ENCODE data around the gene ENC1. TPM values are rescaled to one million over a fixed set of nuclear protein-coding genes. Genes with fewer than 3 reads are reported as not detected.
"Not testable (repeated sequence)": the region's sequence is repeated elsewhere in the genome, so short reads cannot be mapped to it uniquely, and the experiment has no call there.

The ENC1 gene
- total RNA-seq, 1 experiment from 2014 or later: 24.5 TPM

GRCh38 chr5:74679966-74680365 lies 39.4 kb upstream of the ENC1 start:
- no peaks in the 10 kb centered on the region for H3K79me2 ChIP-seq (ENCODE audit: low read length)
- DNase-seq: no peak
- no peaks in the 10 kb centered on the region for H3K9me3 ChIP-seq (ENCODE audit: low read length)
- H4K20me1 ChIP-seq (ENCODE audit: low read length): no peaks in the 10 kb centered on the region
- no peak overlapping the region for H3K4me3 ChIP-seq (ENCODE audit: low read length)
- no peaks in the 10 kb centered on the region for H3K9me2 ChIP-seq (replicated peaks; ENCODE audit: low read length)
- no peak overlapping the region for H3K27ac ChIP-seq (ENCODE audit: low read length)
- intact Hi-C loops (cut with micrococcal nuclease): loop anchor here (10.0 kb wide), 2 partner anchors 585 to 1575 kb away; no protein-coding TSS in a partner anchor
- H3K27me3 ChIP-seq (ENCODE audit: low read length): no peaks in the 10 kb centered on the region
- H3K4me1 ChIP-seq (ENCODE audit: insufficient read depth, low read length): no peaks in the 10 kb centered on the region
- CTCF ChIA-PET: no interaction called here
- H3K4me2 ChIP-seq (ENCODE audit: low read length): no peak overlapping the region
- no peaks in the 10 kb centered on the region for H3F3A ChIP-seq (ENCODE audit: low read length, unreplicated experiment)
- H3K9ac ChIP-seq (ENCODE audit: low read length): no peak overlapping the region
- H2AFZ ChIP-seq (ENCODE audit: low read length): 0 out of 2 replicates have a peak overlapping the region, but pooled peaks have one; percentile 32
- no peak for ATAC-seq
- TF ChIP-seq EZH2phosphoT487 (IDR thresholded peaks at IDR 0.05; ENCODE audit: borderline replicate concordance, low read length) (no peak), EZH2 (IDR thresholded peaks at IDR 0.05; ENCODE audit: low read length, unreplicated experiment) (no peak), CTCF (conservative IDR thresholded peaks at IDR 0.05; ENCODE audit: low read depth, low read length) (no peak)
- no TSS peak for BruUV-seq (replicated peaks)
- POLR2A ChIA-PET (ENCODE audit: unreplicated experiment): no interaction called here
- no peaks in the 10 kb centered on the region for H3K36me3 ChIP-seq (ENCODE audit: low read depth, low read length)

DNA sequence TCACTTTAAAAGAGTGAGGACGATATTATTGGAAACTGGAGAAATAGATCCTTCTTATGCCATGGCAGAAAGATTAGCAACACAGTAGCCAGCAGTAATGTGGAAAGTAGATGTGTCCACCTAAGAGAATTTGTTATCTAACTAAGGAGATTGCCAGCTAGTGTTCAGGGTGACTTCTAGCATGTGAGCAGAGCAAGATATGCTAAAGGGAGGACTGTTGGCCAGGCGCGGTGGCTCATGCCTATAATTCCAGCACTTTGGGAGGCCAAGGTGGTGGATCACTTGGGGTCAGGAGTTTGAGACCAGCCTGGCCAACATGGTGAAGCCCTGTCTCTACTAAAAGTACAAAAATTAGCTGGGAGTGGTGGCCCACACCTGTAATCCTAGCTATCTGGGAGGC lies 38.8 kb upstream of the ENC1 start:
- H3F3A ChIP-seq (ENCODE audit: low read length, unreplicated experiment); DNase-seq; H3K27me3 ChIP-seq (ENCODE audit: low read length); BruUV-seq (replicated peaks); CTCF ChIA-PET; H2AFZ ChIP-seq (ENCODE audit: low read length); H3K27ac ChIP-seq (ENCODE audit: low read length); POLR2A ChIA-PET (ENCODE audit: unreplicated experiment); H4K20me1 ChIP-seq (ENCODE audit: low read length); H3K4me1 ChIP-seq (ENCODE audit: insufficient read depth, low read length); H3K36me3 ChIP-seq (ENCODE audit: low read depth, low read length); H3K9me2 ChIP-seq (replicated peaks; ENCODE audit: low read length); H3K4me2 ChIP-seq (ENCODE audit: low read length); ATAC-seq; H3K9me3 ChIP-seq (ENCODE audit: low read length); H3K9ac ChIP-seq (ENCODE audit: low read length); H3K79me2 ChIP-seq (ENCODE audit: low read length); H3K4me3 ChIP-seq (ENCODE audit: low read length): not testable (repeated sequence)
- intact Hi-C loops (cut with micrococcal nuclease): loop anchor here (10.0 kb wide), 2 partner anchors 586 to 1576 kb away; no protein-coding TSS in a partner anchor

- H3K79me2 ChIP-seq (ENCODE audit: low read length); H3F3A ChIP-seq (ENCODE audit: low read length, unreplicated experiment); H4K20me1 ChIP-seq (ENCODE audit: low read length); DNase-seq; H3K4me2 ChIP-seq (ENCODE audit: low read length); H3K4me1 ChIP-seq (ENCODE audit: insufficient read depth, low read length); H3K9me3 ChIP-seq (ENCODE audit: low read length); H3K9ac ChIP-seq (ENCODE audit: low read length); H3K9me2 ChIP-seq (replicated peaks; ENCODE audit: low read length); CTCF ChIA-PET; POLR2A ChIA-PET (ENCODE audit: unreplicated experiment); BruUV-seq (replicated peaks); H2AFZ ChIP-seq (ENCODE audit: low read length); ATAC-seq; H3K4me3 ChIP-seq (ENCODE audit: low read length); H3K27ac ChIP-seq (ENCODE audit: low read length); H3K27me3 ChIP-seq (ENCODE audit: low read length); H3K36me3 ChIP-seq (ENCODE audit: low read depth, low read length): not testable (repeated sequence)
- intact Hi-C loops (cut with micrococcal nuclease): loop anchor here (10.0 kb wide), 2 partner anchors 587 to 1577 kb away; no protein-coding TSS in a partner anchor
Observed at GRCh38 chr5:74678123-74678522, 37.6 kb upstream of the ENC1 start.

DNA sequence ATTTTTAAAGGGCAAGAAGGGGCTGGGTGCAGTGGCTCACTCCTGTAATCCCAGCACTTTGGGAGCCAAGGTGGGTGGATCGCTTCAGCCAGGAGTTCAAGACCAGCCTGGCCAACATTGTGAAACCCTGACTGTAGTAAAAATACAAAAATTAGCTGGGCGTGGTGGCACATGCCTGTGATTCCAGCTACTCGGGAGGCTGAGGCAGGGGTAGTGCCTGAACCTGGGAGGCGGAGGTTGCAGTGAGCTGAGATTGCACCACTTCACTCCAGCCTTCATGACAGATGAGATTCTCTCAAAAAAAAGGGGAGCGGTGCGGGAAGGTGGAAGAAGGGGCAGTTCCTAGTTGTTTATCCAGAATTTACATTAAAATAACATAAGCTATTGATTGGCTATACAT lies 35.9 kb upstream of the ENC1 start:
- H3K4me2 ChIP-seq (ENCODE audit: low read length); CTCF ChIA-PET; H3K9me3 ChIP-seq (ENCODE audit: low read length); H4K20me1 ChIP-seq (ENCODE audit: low read length); POLR2A ChIA-PET (ENCODE audit: unreplicated experiment); DNase-seq; H3K4me1 ChIP-seq (ENCODE audit: insufficient read depth, low read length); ATAC-seq; H3K27me3 ChIP-seq (ENCODE audit: low read length); H2AFZ ChIP-seq (ENCODE audit: low read length); BruUV-seq (replicated peaks); H3K27ac ChIP-seq (ENCODE audit: low read length); H3K9me2 ChIP-seq (replicated peaks; ENCODE audit: low read length); H3K79me2 ChIP-seq (ENCODE audit: low read length); H3K4me3 ChIP-seq (ENCODE audit: low read length); H3K36me3 ChIP-seq (ENCODE audit: low read depth, low read length); H3K9ac ChIP-seq (ENCODE audit: low read length); H3F3A ChIP-seq (ENCODE audit: low read length, unreplicated experiment): not testable (repeated sequence)
- intact Hi-C loops (cut with micrococcal nuclease): loop anchor here (10.0 kb wide), 2 partner anchors 588 to 1578 kb away; no protein-coding TSS in a partner anchor
